GM12873 (cell line): ENCODE data around the gene EXPH5.

Source experiments
- TF ChIP-seq, protein P1 (sequence below): IDR thresholded peaks from 2 replicates; pipeline ENCODE4 v1.5.1; 2012; ENCODE audit warnings: low read depth, mild to moderate bottlenecking, moderate library complexity, low read length, control low read depth; ENCODE audit not compliant: insufficient read depth; ENCODE audit errors: missing control alignments

The EXPH5 gene

GRCh38 chr11:108559904-108560303, 33.7 kb downstream of the EXPH5 start:
- TF ChIP-seq, protein P1, sequence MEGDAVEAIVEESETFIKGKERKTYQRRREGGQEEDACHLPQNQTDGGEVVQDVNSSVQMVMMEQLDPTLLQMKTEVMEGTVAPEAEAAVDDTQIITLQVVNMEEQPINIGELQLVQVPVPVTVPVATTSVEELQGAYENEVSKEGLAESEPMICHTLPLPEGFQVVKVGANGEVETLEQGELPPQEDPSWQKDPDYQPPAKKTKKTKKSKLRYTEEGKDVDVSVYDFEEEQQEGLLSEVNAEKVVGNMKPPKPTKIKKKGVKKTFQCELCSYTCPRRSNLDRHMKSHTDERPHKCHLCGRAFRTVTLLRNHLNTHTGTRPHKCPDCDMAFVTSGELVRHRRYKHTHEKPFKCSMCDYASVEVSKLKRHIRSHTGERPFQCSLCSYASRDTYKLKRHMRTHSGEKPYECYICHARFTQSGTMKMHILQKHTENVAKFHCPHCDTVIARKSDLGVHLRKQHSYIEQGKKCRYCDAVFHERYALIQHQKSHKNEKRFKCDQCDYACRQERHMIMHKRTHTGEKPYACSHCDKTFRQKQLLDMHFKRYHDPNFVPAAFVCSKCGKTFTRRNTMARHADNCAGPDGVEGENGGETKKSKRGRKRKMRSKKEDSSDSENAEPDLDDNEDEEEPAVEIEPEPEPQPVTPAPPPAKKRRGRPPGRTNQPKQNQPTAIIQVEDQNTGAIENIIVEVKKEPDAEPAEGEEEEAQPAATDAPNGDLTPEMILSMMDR: no peak

GRCh38 chr11:108559340-108559739, 34.2 kb downstream of the EXPH5 start:
- TF ChIP-seq, protein P1: no peak

DNA sequence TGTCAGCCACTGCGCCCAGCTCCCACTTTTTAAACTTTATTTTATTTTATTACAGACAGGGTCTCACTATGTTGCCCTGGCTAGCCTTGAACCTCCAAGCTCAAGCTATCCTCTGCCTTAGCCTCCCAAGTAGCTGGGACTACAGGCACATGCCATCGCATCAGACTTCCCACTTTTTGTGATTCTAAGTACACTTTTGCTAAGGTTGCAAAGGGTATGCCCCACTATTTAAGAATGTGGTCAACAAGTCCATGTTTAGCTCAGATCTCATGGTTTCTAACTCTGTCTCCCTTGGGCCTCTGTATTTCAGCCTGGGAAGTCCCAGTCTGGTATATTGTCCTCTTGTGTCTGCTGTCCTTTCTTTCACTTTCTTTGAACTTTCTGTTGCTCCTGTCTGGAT, 35.3 kb downstream of the EXPH5 start:
- TF ChIP-seq, protein P1: no peak

GRCh38 chr11:108556019-108556418, 37.5 kb downstream of the EXPH5 start:
- TF ChIP-seq, protein P1: no peak

DNA sequence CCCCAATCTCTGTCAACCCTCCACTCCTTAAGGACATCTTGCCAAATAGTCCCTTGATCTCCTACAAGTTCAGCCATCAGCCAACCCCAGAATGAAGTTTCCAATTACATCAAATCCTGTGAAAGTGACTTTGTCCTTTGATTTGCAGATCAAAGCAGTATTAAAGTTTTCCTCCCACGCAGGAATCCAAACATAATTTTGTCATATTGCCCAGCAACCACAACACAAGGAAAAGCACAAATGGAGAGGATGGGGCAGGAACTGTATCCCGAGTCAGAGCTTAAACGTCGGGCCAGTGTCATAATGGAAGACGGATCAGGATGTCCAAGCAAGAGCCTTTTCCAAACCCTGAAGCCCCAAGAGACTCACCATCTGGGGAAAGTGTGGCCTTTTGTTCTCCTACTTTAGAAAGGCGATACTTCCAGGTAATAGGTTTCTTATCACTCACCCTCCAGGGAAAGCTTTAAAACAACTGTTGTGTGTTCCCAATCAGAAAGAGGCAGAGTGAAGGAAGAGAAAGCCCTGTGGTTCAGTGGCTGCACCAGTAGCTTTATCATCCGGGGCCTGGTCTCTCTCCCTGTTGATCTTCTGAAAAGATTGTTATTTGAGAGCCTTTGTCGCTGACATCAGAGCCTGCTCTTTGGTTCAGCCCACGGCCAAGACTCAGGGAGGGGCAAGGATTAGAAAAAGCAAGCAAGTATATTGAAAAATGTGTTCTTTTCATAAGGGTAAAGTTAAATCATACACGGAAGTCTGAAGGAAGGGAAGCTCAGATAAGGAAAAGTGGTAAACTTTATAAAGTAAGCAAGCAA, 41.7 kb downstream of the EXPH5 start:
- TF ChIP-seq, protein P1: no peak

GRCh38 chr11:108549319-108549885, 44.2 kb downstream of the EXPH5 start:
- TF ChIP-seq, protein P1: no peak

GRCh38 chr11:108545909-108546501, 47.6 kb downstream of the EXPH5 start:
- TF ChIP-seq, protein P1: no peak
